Measurements from ENCODE around the gene DLG1.

DNA sequence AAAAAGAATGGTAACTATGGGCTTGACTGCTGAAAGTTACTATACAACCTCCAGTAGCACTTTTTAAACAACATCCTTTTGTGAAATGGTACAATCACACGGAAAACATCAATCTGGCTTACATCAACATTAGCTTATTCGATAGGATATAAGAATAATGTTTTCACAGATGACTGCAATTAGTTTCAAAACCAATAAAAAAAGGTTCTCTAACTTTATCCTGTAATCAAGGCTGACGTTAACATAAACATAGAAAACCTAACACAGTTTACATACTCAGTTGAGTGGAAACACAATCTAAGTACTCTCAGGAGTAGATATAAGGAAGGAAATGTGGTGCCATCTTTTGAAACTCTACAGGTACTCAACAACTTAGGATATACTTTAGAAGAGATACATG, 102.2 kb downstream of the DLG1 start:
- TF ChIP-seq, protein P1, sequence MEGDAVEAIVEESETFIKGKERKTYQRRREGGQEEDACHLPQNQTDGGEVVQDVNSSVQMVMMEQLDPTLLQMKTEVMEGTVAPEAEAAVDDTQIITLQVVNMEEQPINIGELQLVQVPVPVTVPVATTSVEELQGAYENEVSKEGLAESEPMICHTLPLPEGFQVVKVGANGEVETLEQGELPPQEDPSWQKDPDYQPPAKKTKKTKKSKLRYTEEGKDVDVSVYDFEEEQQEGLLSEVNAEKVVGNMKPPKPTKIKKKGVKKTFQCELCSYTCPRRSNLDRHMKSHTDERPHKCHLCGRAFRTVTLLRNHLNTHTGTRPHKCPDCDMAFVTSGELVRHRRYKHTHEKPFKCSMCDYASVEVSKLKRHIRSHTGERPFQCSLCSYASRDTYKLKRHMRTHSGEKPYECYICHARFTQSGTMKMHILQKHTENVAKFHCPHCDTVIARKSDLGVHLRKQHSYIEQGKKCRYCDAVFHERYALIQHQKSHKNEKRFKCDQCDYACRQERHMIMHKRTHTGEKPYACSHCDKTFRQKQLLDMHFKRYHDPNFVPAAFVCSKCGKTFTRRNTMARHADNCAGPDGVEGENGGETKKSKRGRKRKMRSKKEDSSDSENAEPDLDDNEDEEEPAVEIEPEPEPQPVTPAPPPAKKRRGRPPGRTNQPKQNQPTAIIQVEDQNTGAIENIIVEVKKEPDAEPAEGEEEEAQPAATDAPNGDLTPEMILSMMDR (IDR thresholded peaks at IDR 0.05): no peak
- TF ChIP-seq POLR2AphosphoS5 (IDR thresholded peaks at IDR 0.05): no peak
